Glutamatergic neuron (in vitro differentiated cells): ENCODE measurements around the gene FGD3. TPM values are rescaled to one million over a fixed set of nuclear protein-coding genes. Genes with fewer than 3 reads are reported as not detected.

Source experiments
- DNase-seq: peaks from one replicate; pipeline ENCODE4 v3.0.0; 2022
- H3K27ac Mint-ChIP-seq: one replicate; pipeline ENCODE4 v1.8.0; 2020; ENCODE audit warnings: mild to moderate bottlenecking, mixed read lengths, inconsistent platforms; ENCODE audit not compliant: unreplicated experiment
- H3K27me3 Mint-ChIP-seq: one replicate; pipeline ENCODE4 v1.8.0; 2020; ENCODE audit warnings: mild to moderate bottlenecking, moderate library complexity, mixed read lengths, inconsistent platforms; ENCODE audit not compliant: unreplicated experiment
- H3K36me3 Mint-ChIP-seq: one replicate; pipeline ENCODE4 v1.8.0; 2020; ENCODE audit warnings: mild to moderate bottlenecking, mixed read lengths, inconsistent platforms; ENCODE audit not compliant: unreplicated experiment
- H3K4me1 Mint-ChIP-seq: one replicate; pipeline ENCODE4 v1.8.0; 2020; ENCODE audit warnings: mild to moderate bottlenecking, low read depth, mixed read lengths, inconsistent platforms; ENCODE audit not compliant: unreplicated experiment
- H3K4me3 Mint-ChIP-seq: one replicate; pipeline ENCODE4 v1.8.0; 2020; ENCODE audit warnings: mild to moderate bottlenecking, mixed read lengths, inconsistent platforms; ENCODE audit not compliant: unreplicated experiment
- H3K9me3 Mint-ChIP-seq: one replicate; pipeline ENCODE4 v1.8.0; 2020; ENCODE audit warnings: mild to moderate bottlenecking, moderate library complexity, mixed read lengths, inconsistent platforms; ENCODE audit not compliant: unreplicated experiment
- CTCF ChIP-seq: fragments of 200-600 bp; sonication (generic); IDR thresholded peaks from one replicate; pipeline ENCODE4 v1.5.0; 2021; ENCODE audit not compliant: partially characterized antibody, unreplicated experiment
- total RNA-seq: library from RNA; stranded (reverse); fragmentation: NEBNext Ultra II Directional; extraction: Animal tissue kit (Norgen Biotek cat#: 25700); gene quantifications from one replicate; pipeline ENCODE4 v1.2.1, GENCODE V29; 2021; ENCODE audit not compliant: unreplicated experiment

The FGD3 gene
- total RNA-seq, 1 donor from 2014 or later: 1.2 TPM

DNA sequence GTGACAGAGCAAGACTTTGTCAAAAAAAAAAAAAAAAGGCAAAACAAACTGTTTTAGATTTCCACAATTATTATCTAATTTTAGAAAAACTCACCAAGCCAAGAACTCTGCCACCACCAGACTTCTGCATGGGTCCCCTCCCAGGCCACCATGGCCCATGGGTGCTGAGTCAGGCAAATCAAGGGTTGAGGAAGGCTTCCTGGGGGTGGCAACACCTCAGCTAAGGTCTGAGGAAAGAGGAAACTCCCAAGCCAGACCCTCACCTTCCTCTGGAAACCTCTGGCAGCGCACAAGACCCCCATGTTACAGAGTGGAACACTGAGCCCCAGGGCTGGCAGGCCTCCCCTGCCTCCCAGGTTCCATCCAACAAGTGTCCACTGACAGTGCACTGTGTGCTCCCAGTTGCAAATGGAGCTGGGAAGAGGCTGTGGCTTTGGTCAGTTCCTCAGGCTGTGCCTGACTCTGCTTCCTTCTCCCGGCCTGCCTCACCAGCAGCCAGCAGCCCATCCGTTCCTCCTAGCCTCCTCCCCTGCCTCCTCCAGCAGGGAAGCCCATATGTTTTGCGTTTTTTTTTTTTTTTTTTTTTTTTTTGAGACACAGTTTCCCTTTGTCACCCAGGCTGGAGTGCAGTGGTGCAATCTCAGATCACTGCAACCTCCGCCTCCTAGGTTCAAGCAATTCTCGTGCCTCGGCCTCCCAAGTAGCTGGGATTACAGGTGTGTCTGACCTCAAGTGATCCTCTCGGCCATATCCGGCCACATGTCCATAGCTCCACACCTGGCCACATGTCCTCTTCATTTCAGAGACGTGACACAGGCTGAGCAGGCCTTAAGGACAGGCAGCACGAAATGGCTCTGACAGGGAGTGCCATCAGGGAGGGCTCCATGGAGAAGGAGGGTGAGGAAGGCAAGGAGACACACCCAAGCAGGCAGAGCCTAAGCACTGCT is 107.7 kb downstream of the FGD3 start:
- Mint-ChIP-seq H3K9me3 (peaks cover 7% of the 10 kb centered on the region), H3K36me3 (no peaks in the 10 kb centered on the region), H3K27me3 (peaks cover 7% of the 10 kb centered on the region), H3K27ac (no peak overlapping the region), H3K4me3 (no peak overlapping the region), H3K4me1 (peaks cover 4% of the 10 kb centered on the region)
- DNase-seq: no peak
- TF ChIP-seq CTCF: no peak

- H3K27me3 Mint-ChIP-seq: peaks cover 8% of the 10 kb centered on the region
- no peak for DNase-seq
- TF ChIP-seq CTCF: no peak
- H3K27ac Mint-ChIP-seq: no peak overlapping the region
- H3K36me3 Mint-ChIP-seq: no peaks in the 10 kb centered on the region
- H3K9me3 Mint-ChIP-seq: peaks cover 5% of the 10 kb centered on the region
- H3K4me3 Mint-ChIP-seq: no peak overlapping the region
- H3K4me1 Mint-ChIP-seq: peaks cover 5% of the 10 kb centered on the region
Observed at GRCh38 chr9:93057042-93057702, 109.8 kb downstream of the FGD3 start.

- peaks cover 10% of the 10 kb centered on the region for H3K4me1 Mint-ChIP-seq
- H3K9me3 Mint-ChIP-seq: peaks cover 10% of the 10 kb centered on the region
- H3K36me3 Mint-ChIP-seq: no peaks in the 10 kb centered on the region
- peaks cover 12% of the 10 kb centered on the region for H3K27me3 Mint-ChIP-seq
- no peak overlapping the region for H3K27ac Mint-ChIP-seq
- no peak overlapping the region for H3K4me3 Mint-ChIP-seq
- DNase-seq: no peak
- TF ChIP-seq CTCF: no peak
Observed at GRCh38 chr9:93057703-93058354, 110.5 kb downstream of the FGD3 start.

DNA sequence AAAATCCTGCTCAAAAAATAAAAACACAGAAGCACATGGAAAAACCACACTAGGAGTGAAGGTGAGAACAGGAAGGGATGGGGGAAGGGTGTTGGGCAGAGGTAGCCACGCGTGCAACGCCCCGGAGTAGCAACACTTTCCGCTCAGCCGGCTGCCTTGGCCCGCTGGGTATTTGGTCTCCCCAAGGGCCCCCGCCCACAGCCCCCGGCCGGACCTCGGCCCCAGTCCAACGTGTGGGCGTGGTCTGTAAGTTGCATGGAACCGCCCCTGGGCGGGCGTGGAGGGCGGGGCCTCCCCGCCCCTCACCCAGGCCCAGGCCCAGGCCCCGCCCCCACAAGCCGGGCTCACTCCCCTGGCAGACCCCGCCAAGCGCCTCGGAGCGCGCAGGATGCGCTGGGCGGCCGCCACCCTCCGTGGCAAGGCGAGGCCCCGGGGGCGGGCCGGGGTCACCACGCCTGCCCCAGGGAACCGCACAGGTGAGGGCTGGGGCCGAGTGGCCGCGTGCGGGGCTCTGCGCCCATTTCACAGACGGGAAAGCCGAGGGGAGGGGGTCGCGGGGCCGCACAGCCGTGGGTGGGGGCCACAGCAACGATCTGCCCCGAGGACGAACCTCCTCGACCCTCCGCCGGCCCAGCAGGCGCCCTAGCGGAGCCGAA is 111.2 kb downstream of the FGD3 start, which contains the start of gene SUSD3:
SUSD3 (plus strand) TSS at position 347 of the 656 bp plus-strand sequence; CDS start at position 389, 42 bp downstream.
- Mint-ChIP-seq H3K4me1 (peaks cover 9% of the 10 kb centered on the region), H3K36me3 (no peaks in the 10 kb centered on the region), H3K27ac (no peak within 1 kb of the TSS), H3K27me3 (peaks cover 11% of the 10 kb centered on the region), H3K4me3 (no peak within 1 kb of the TSS), H3K9me3 (peaks cover 8% of the 10 kb centered on the region)
- TF ChIP-seq CTCF: no peak
- peak; percentile 58 for DNase-seq
